Transverse colon (tissue), 4 donors: ENCODE measurements around the gene ZC3H13. TPM values are rescaled to one million over a fixed set of nuclear protein-coding genes. Genes with fewer than 3 reads are reported as not detected.

Source experiments
- DNase-seq: peaks from one replicate; pipeline ENCODE4 v3.0.0-alpha.2; 2019
- H3K27ac ChIP-seq, 4 donors: fragments of 200-600 bp; sonication (generic); 2 replicates each; pipeline ENCODE4 v1.5.1; 2016 to 2018; ENCODE audit warnings: inconsistent platforms in 4 of 4
- H3K27me3 ChIP-seq: fragments of 200-600 bp; sonication (generic); 2 replicates; pipeline ENCODE4 v1.5.1; 2017; ENCODE audit warnings: inconsistent platforms
- H3K36me3 ChIP-seq, 4 donors: fragments of 200-600 bp; sonication (generic); 2 replicates each; pipeline ENCODE4 v1.5.1; 2017 to 2019; ENCODE audit warnings: inconsistent platforms in 4 of 4
- H3K4me1 ChIP-seq, 4 donors: fragments of 200-600 bp; sonication (generic); 2 replicates each; pipeline ENCODE4 v1.5.1; 2017 to 2020; ENCODE audit warnings: inconsistent platforms in 4 of 4
- H3K4me3 ChIP-seq, 4 donors: fragments of 200-600 bp; sonication (generic); 1 replicate in 1 of 4; 2 replicates in 3 of 4; pipeline versions ENCODE4 v1.5.1 to v1.6.1; 2017 to 2019; ENCODE audit warnings: inconsistent platforms in 4 of 4
- H3K9me3 ChIP-seq, 2 donors: fragments of 200-600 bp; sonication (generic); 2 replicates each; pipeline ENCODE4 v1.5.1; 2017 to 2019; ENCODE audit warnings: inconsistent platforms in 2 of 2
- CTCF ChIP-seq, 5 experiments: fragments of 200-600 bp in 3 of 5; fragments of 450-650 bp in 2 of 5; sonication (generic) in 3 of 5; IDR thresholded peaks; 1 replicate in 2 of 5; 2 replicates in 3 of 5; pipeline ENCODE4 v1.5.1; 2016 to 2017; ENCODE audit warnings: antibody characterized with exemption in 5 of 5, inconsistent platforms in 3 of 5, mild to moderate bottlenecking in 2 of 5, moderate library complexity in 1 of 5
- EP300 ChIP-seq: sonication (generic); formaldehyde crosslinking; IDR thresholded peaks from one replicate; pipeline ENCODE4 v1.6.1; 2017; ENCODE audit warnings: antibody characterized with exemption, low read depth
- POLR2A ChIP-seq: fragments of 450-650 bp; IDR thresholded peaks from one replicate; pipeline ENCODE4 v1.6.1; 2016; ENCODE audit warnings: antibody characterized with exemption, mild to moderate bottlenecking, moderate library complexity
- POLR2AphosphoS5 ChIP-seq, 3 donors: sonication (generic); formaldehyde crosslinking; IDR thresholded peaks; one replicate each; pipeline ENCODE4 v1.6.1; 2016; ENCODE audit warnings: antibody characterized with exemption in 3 of 3
- WGBS, 2 donors: methylation state at CpG; one replicate each; pipeline ENCODE4 v1.1.5; 2018; ENCODE audit warnings: low coverage in 1 of 2; 5-methylcytosine and 5-hydroxymethylcytosine counted together
- in situ Hi-C, 4 donors: fragments of 200-750 bp; cut with MboI; loops; one replicate each; pipeline versions ENCODE4 v1.15.0 to v1.15.1; 2017; ENCODE audit warnings: low sequenced_read_pairs in 3 of 4, low pct_ligation_motif_present in 1 of 4, low pct_unique_long_range_greater_than_20kb in 1 of 4
- intact Hi-C: fragments of 100-400 bp; cut with DNase I; formaldehyde crosslinking; loops from one replicate; pipeline ENCODE4 v1.15.1; 2023; ENCODE audit warnings: low total_unique reads
- total RNA-seq, 4 donors: library from RNA; depleted of rRNA; stranded (reverse); fragments of >200 nt; gene quantifications; one replicate each; pipeline ENCODE4 v1.1.0, GENCODE V29; 2016

The ZC3H13 gene
- total RNA-seq, 4 donors from 2014 or later, result 14.2 to 67.5 (median 23.7) TPM

DNA sequence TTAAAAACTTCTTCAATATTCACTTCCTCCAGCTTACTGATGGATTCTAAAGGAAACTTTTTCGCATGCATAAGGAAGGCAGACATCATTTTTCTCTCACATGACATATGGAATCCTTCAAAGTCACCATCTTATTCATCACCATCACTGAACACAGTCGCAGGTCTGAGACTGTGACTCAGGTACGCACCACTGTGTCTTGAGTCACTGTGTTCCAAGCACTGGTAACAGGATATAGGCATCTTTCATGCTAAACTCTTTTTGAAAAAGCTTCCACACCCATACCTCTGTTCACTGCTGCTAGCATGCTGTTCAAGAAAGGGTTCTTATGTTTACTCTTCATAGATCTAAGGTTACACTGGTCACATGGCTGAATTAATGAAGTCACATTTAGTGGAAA, 133.9 kb downstream of the ZC3H13 start:
- in situ Hi-C loops (no loop called here), intact Hi-C loops (no loop called here)
- H3K4me1 ChIP-seq, result no peaks in the 10 kb centered on the region
- no peaks in the 10 kb centered on the region for H3K36me3 ChIP-seq
- no peak for DNase-seq
- no peak overlapping the region for H3K4me3 ChIP-seq
- H3K9me3 ChIP-seq, result no peaks in the 10 kb centered on the region
- no peak overlapping the region for H3K27ac ChIP-seq
- H3K27me3 ChIP-seq, result no peaks in the 10 kb centered on the region
- 88 to 100% methylated on average over 1 to 3 of the region's 3 CpGs for WGBS, 2 donors
- no peak for TF ChIP-seq EP300

- no peaks in the 10 kb centered on the region for H3K36me3 ChIP-seq
- peaks cover 0 to 4% of the 10 kb centered on the region in 2 donors for H3K9me3 ChIP-seq
- no peak overlapping the region for H3K27ac ChIP-seq
- no peak for DNase-seq
- no peak overlapping the region for H3K4me3 ChIP-seq
- no peaks in the 10 kb centered on the region for H3K4me1 ChIP-seq
- no peaks in the 10 kb centered on the region for H3K27me3 ChIP-seq
- in situ Hi-C loops (no loop called here), intact Hi-C loops (no loop called here)
- TF ChIP-seq POLR2A, result no peak
- no peak for TF ChIP-seq EP300
- TF ChIP-seq CTCF (IDR thresholded peaks at IDR 0.05), result no peak
- no peak for TF ChIP-seq POLR2AphosphoS5 (IDR thresholded peaks at IDR 0.05)
Observed at GRCh38 chr13:45917019-45917418, 135.5 kb downstream of the ZC3H13 start.

DNA sequence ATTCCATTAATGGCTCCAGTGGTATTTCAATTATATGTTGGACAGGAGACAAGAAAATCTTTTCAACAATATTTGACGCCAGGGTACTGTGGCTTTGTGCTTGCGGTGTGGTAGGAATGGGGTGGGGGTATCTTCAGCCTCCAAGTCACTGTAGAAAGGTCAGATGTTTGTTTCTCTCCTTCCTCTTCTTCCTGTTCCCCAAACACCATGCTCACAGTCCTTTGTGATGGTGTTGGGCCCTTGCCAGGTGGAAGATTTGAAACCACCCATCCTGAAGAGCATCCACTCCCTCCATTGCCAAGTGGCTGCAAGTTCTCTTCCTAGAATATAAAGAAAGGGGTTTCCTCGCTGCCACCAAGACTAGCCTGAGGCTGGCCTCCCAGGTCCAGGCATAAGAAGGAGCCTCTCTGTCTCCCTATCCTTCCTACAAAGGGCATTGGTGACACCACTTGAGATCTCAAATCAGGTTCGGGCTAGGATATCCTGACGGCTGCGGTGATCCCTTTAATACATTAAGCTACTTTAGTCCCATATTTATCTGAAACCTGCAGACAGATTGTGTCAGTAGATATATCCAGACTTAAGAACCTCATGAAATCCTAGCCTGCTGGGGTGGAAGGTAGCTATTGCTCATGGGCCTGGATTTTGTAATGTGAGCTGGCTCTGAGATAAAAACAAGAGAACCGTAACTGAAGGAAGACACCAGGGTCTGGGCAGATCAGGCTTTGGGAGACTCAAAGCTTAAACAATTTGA, 136.7 kb downstream of the ZC3H13 start:
- no peaks in the 10 kb centered on the region for H3K27me3 ChIP-seq
- H3K27ac ChIP-seq, result no peak overlapping the region
- 87 to 89% methylated on average over 3 to 7 of the region's 7 CpGs for WGBS, 2 donors
- peaks cover 0 to 4% of the 10 kb centered on the region in 2 donors for H3K9me3 ChIP-seq
- H3K4me1 ChIP-seq, result no peaks in the 10 kb centered on the region
- DNase-seq, result no peak
- H3K4me3 ChIP-seq, result no peak overlapping the region
- in situ Hi-C loops, result no loop called here
- intact Hi-C loops, result no loop called here
- TF ChIP-seq POLR2AphosphoS5 (IDR thresholded peaks at IDR 0.05) (no peak), CTCF (IDR thresholded peaks at IDR 0.05) (no peak), POLR2A (no peak), EP300 (no peak)
- H3K36me3 ChIP-seq, result no peaks in the 10 kb centered on the region

GRCh38 chr13:45909673-45910072, 142.9 kb downstream of the ZC3H13 start:
- H3K9me3 ChIP-seq, result peaks cover 0 to 4% of the 10 kb centered on the region in 2 donors
- intact Hi-C loops (no loop called here), in situ Hi-C loops (no loop called here)
- H3K27ac ChIP-seq, result no peak overlapping the region
- TF ChIP-seq CTCF (IDR thresholded peaks at IDR 0.05) (no peak), POLR2A (no peak), POLR2AphosphoS5 (IDR thresholded peaks at IDR 0.05) (no peak), EP300 (no peak)
- no peaks in the 10 kb centered on the region for H3K36me3 ChIP-seq
- DNase-seq, result no peak
- no peak overlapping the region for H3K4me3 ChIP-seq
- H3K4me1 ChIP-seq, result no peaks in the 10 kb centered on the region
- WGBS, 2 donors, result 80% methylated on average over 7 of the region's 7 CpGs; no CpG with 5 or more reads in 1 of the 2 donors
- no peaks in the 10 kb centered on the region for H3K27me3 ChIP-seq

DNA sequence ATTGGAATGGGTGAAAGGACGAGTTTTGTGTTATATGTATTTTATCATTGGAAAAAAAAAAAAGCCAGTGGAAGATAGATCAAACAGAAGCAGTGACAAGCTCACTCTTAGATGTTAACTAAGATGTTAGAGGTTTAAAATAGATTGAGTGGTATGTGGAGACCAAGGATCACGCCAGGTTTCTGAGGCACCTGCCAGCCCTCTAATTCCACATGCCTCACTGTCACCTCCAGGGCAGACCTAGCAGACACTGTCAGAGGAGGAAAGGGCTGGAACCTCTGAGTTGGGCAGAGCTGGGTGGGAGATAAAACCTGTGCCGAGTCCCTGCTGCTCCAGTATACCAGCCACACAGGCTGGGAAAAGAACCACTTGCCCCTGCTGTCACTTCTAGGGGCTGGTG, 143.5 kb downstream of the ZC3H13 start:
- H3K4me3 ChIP-seq, result no peak overlapping the region
- H3K27ac ChIP-seq, result no peak overlapping the region
- WGBS, 2 donors, result 33 to 74% methylated on average over 1 to 3 of the region's 3 CpGs
- H3K36me3 ChIP-seq, result no peaks in the 10 kb centered on the region
- H3K9me3 ChIP-seq, result peaks cover 0 to 4% of the 10 kb centered on the region in 2 donors
- H3K4me1 ChIP-seq, result no peaks in the 10 kb centered on the region
- TF ChIP-seq CTCF (IDR thresholded peaks at IDR 0.05) (no peak), POLR2AphosphoS5 (IDR thresholded peaks at IDR 0.05) (no peak), EP300 (no peak), POLR2A (no peak)
- no peaks in the 10 kb centered on the region for H3K27me3 ChIP-seq
- in situ Hi-C loops, result no loop called here
- no peak for DNase-seq
- intact Hi-C loops, result no loop called here
